Transverse colon (tissue), 4 donors: ENCODE measurements around the gene SDK2. TPM values are rescaled to one million over a fixed set of nuclear protein-coding genes. Genes with fewer than 3 reads are reported as not detected.

Experiments used
- DNase-seq: peaks from one replicate; pipeline ENCODE4 v3.0.0-alpha.2; 2019
- H3K27ac ChIP-seq, 4 donors: fragments of 200-600 bp; sonication (generic); 2 replicates each; pipeline ENCODE4 v1.5.1; 2016 to 2018; ENCODE audit warnings: inconsistent platforms in 4 of 4
- H3K27me3 ChIP-seq: fragments of 200-600 bp; sonication (generic); 2 replicates; pipeline ENCODE4 v1.5.1; 2017; ENCODE audit warnings: inconsistent platforms
- H3K36me3 ChIP-seq, 4 donors: fragments of 200-600 bp; sonication (generic); 2 replicates each; pipeline ENCODE4 v1.5.1; 2017 to 2019; ENCODE audit warnings: inconsistent platforms in 4 of 4
- H3K4me1 ChIP-seq, 4 donors: fragments of 200-600 bp; sonication (generic); 2 replicates each; pipeline ENCODE4 v1.5.1; 2017 to 2020; ENCODE audit warnings: inconsistent platforms in 4 of 4
- H3K4me3 ChIP-seq, 4 donors: fragments of 200-600 bp; sonication (generic); 1 replicate in 1 of 4; 2 replicates in 3 of 4; pipeline versions ENCODE4 v1.5.1 to v1.6.1; 2017 to 2019; ENCODE audit warnings: inconsistent platforms in 4 of 4
- H3K9me3 ChIP-seq, 2 donors: fragments of 200-600 bp; sonication (generic); 2 replicates each; pipeline ENCODE4 v1.5.1; 2017 to 2019; ENCODE audit warnings: inconsistent platforms in 2 of 2
- EP300 ChIP-seq: sonication (generic); formaldehyde crosslinking; IDR thresholded peaks from one replicate; pipeline ENCODE4 v1.6.1; 2017; ENCODE audit warnings: antibody characterized with exemption, low read depth
- POLR2A ChIP-seq: fragments of 450-650 bp; IDR thresholded peaks from one replicate; pipeline ENCODE4 v1.6.1; 2016; ENCODE audit warnings: antibody characterized with exemption, mild to moderate bottlenecking, moderate library complexity
- POLR2AphosphoS5 ChIP-seq, 3 donors: sonication (generic); formaldehyde crosslinking; IDR thresholded peaks; one replicate each; pipeline ENCODE4 v1.6.1; 2016; ENCODE audit warnings: antibody characterized with exemption in 3 of 3
- whole genome bisulfite sequencing, 2 donors: methylation state at CpG; one replicate each; pipeline ENCODE4 v1.1.5; 2018; ENCODE audit warnings: low coverage in 1 of 2; 5-methylcytosine and 5-hydroxymethylcytosine counted together
- in situ Hi-C, 4 donors: fragments of 200-750 bp; cut with MboI; loops; one replicate each; pipeline versions ENCODE4 v1.15.0 to v1.15.1; 2017; ENCODE audit warnings: low sequenced_read_pairs in 3 of 4, low pct_ligation_motif_present in 1 of 4, low pct_unique_long_range_greater_than_20kb in 1 of 4
- intact Hi-C: fragments of 100-400 bp; cut with DNase I; formaldehyde crosslinking; loops from one replicate; pipeline ENCODE4 v1.15.1; 2023; ENCODE audit warnings: low total_unique reads
- total RNA-seq, 4 donors: library from RNA; depleted of rRNA; stranded (reverse); fragments of >200 nt; gene quantifications; one replicate each; pipeline ENCODE4 v1.1.0, GENCODE V29; 2016
- TF ChIP-seq, protein P1 (sequence below), 5 experiments: fragments of 200-600 bp in 3 of 5; fragments of 450-650 bp in 2 of 5; sonication (generic) in 3 of 5; IDR thresholded peaks; 1 replicate in 2 of 5; 2 replicates in 3 of 5; pipeline ENCODE4 v1.5.1; 2016 to 2017; ENCODE audit warnings: antibody characterized with exemption in 5 of 5, inconsistent platforms in 3 of 5, mild to moderate bottlenecking in 2 of 5, moderate library complexity in 1 of 5

SDK2 gene
- total RNA-seq, 4 donors from 2014 or later, result 2.6 to 9.8 (median 3.4) TPM

DNA sequence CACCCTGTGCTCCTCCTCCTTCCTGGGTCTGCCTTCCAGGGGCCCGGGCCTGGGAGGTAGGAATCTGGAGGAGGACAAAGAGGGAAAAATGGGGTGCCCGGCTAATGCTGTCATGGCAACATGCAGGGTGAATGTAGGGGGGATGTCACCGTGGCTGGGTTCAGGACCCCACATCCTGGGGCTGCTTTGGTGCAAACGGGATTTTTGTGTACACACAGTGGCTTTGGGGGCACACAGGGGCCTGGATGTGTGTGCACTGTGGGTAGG is 295.5 kb downstream of the SDK2 start:
- 46% methylated on average over 4 of the region's 4 CpGs; no CpG with 5 or more reads in 1 of the 2 donors for WGBS, 2 donors
- no peaks in the 10 kb centered on the region for H3K36me3 ChIP-seq
- in situ Hi-C loops, result no loop called here

DNA sequence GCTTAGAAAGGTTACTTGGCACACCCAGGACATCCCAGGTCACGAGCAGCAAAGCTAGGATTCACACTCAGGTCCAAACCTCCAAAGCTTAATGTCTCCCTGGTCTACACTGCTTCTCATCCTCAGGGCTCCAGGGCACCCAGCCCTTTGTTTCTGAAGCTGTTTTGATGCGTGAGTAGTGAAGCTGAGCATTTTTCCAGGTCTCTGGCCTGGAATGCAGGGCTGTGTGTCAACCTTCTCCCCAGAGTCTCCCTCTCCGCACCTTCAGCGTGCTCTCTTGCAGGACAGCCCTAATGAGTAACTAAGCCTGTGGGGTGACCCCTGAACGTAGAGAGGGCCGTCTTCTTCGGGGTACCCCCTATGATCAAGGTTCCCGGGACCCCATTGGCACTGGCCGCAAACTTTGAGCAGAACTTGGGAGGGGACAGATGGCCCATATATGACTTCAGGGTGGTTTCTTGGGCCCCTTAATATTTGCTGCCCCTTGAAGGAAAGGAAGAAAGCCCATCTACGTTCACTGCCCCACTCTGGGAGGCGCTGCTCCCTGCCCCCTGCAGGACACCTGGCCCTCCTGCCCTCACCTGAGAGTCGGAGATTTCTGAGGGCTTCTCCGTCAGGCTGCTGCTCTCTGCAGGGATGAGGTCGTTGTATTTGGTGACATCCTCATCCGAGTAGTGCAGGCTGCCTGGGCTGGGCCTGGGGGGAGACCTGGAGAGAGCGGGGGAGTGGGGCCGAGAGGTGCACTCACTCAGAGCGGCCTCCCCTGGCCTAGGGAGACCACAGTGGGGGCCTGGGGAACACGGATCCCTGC is 296.0 kb downstream of the SDK2 start:
- H3K27me3 ChIP-seq, result no peaks in the 10 kb centered on the region
- no peak overlapping the region for H3K4me3 ChIP-seq
- TF ChIP-seq POLR2A (no peak), EP300 (no peak), POLR2AphosphoS5 (IDR thresholded peaks at IDR 0.05) (no peak)
- TF ChIP-seq, protein P1, sequence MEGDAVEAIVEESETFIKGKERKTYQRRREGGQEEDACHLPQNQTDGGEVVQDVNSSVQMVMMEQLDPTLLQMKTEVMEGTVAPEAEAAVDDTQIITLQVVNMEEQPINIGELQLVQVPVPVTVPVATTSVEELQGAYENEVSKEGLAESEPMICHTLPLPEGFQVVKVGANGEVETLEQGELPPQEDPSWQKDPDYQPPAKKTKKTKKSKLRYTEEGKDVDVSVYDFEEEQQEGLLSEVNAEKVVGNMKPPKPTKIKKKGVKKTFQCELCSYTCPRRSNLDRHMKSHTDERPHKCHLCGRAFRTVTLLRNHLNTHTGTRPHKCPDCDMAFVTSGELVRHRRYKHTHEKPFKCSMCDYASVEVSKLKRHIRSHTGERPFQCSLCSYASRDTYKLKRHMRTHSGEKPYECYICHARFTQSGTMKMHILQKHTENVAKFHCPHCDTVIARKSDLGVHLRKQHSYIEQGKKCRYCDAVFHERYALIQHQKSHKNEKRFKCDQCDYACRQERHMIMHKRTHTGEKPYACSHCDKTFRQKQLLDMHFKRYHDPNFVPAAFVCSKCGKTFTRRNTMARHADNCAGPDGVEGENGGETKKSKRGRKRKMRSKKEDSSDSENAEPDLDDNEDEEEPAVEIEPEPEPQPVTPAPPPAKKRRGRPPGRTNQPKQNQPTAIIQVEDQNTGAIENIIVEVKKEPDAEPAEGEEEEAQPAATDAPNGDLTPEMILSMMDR (IDR thresholded peaks at IDR 0.05), result no peak
- H3K9me3 ChIP-seq, result no peaks in the 10 kb centered on the region
- H3K27ac ChIP-seq, result peak overlapping the region; percentile 68 to 87 (median 77)
- DNase-seq, result no peak
- no peaks in the 10 kb centered on the region for H3K36me3 ChIP-seq
- intact Hi-C loops (no loop called here), in situ Hi-C loops (no loop called here)
- 80 to 100% methylated on average over 1 to 19 of the region's 19 CpGs for WGBS, 2 donors
- peaks cover 0 to 29% (median 10%) of the 10 kb centered on the region in 4 donors for H3K4me1 ChIP-seq

More for the DNA sequence above, 295.5 kb downstream of the SDK2 start:
- H3K4me3 ChIP-seq, result no peak overlapping the region
- TF ChIP-seq, protein P1 (IDR thresholded peaks at IDR 0.05), result no peak
- TF ChIP-seq POLR2AphosphoS5 (IDR thresholded peaks at IDR 0.05) (no peak), POLR2A (no peak), EP300 (no peak)
- intact Hi-C loops, result no loop called here
- DNase-seq, result no peak
- no peaks in the 10 kb centered on the region for H3K27me3 ChIP-seq
- H3K27ac ChIP-seq, result peak overlapping the region; percentile 68 to 87 (median 77)
- peaks cover 0 to 24% (median 5%) of the 10 kb centered on the region in 4 donors for H3K4me1 ChIP-seq
- H3K9me3 ChIP-seq, result no peaks in the 10 kb centered on the region

DNA sequence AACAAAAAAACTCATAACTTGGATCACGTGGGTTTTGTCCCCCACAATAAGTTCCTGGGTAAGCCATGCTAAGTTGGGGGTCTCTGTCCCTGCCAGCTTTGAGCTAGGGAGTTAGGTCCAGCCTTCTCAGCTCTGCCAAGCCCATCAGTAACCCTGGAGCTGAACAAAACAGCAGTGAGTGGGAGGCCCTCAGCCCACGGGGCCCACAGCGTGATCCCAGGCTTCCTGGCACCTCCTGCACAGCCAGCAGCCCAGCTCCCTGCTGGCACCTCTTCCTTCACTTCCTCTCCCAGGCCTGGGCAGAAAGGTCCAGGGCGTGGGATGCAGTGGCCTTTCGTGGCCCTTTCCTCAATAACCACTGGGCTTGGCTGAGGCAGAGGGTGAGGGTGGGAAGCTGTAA is 296.9 kb downstream of the SDK2 start:
- TF ChIP-seq POLR2AphosphoS5 (IDR thresholded peaks at IDR 0.05) (no peak), POLR2A (no peak), EP300 (no peak)
- TF ChIP-seq, protein P1 (IDR thresholded peaks at IDR 0.05), result no peak
- 48% methylated on average over 5 of the region's 5 CpGs; no CpG with 5 or more reads in 1 of the 2 donors for WGBS, 2 donors
- Histone ChIP-seq H3K27ac (peak overlapping the region; percentile 68 to 87 (median 77)), H3K27me3 (no peaks in the 10 kb centered on the region), H3K4me3 (no peak overlapping the region), H3K4me1 (peaks cover 7 to 38% (median 18%) of the 10 kb centered on the region in 4 donors), H3K36me3 (no peaks in the 10 kb centered on the region), H3K9me3 (no peaks in the 10 kb centered on the region)
- in situ Hi-C loops (no loop called here), intact Hi-C loops (no loop called here)
- no peak for DNase-seq

DNA sequence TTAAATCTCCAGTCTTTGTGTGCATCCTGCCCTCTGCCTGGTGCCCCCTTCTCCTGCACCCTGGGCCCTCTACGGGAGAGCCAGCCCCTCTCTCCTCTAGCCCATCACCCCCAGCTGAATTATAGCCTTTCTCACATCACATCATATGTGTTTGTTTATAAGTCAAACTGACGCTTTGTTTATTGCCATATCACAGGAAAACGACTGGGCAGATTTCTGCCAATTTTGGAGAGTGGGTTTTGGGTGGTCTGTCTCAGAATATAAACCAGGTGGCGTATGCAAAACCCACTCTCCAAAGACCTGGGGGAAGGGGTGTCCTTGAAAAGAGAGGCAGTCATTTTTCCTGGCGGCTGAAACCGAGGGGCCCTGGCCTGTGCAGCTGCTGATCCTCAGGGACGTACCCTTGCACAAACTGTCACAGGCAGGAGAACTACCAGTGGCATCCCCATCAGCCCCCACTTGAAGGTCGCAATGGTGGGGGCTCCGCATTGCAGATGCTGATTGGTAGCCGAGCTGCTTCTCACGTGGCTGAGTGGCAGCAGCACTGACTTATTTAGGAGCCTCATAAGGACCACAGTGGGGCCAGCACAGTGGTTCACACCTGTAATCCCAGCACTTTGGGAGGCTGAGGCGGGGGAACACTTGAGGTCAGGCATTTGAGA is 297.6 kb downstream of the SDK2 start:
- no peak for DNase-seq
- no peak overlapping the region for H3K4me3 ChIP-seq
- peak overlapping the region; percentile 18 to 87 (median 77) for H3K27ac ChIP-seq
- in situ Hi-C loops (no loop called here), intact Hi-C loops (no loop called here)
- 60% methylated on average over 12 of the region's 12 CpGs; no CpG with 5 or more reads in 1 of the 2 donors for WGBS, 2 donors
- no peaks in the 10 kb centered on the region for H3K36me3 ChIP-seq
- TF ChIP-seq EP300 (no peak), POLR2A (no peak), POLR2AphosphoS5 (IDR thresholded peaks at IDR 0.05) (no peak)
- TF ChIP-seq, protein P1 (IDR thresholded peaks at IDR 0.05), result no peak
- H3K27me3 ChIP-seq, result no peaks in the 10 kb centered on the region
- H3K9me3 ChIP-seq, result no peaks in the 10 kb centered on the region
- H3K4me1 ChIP-seq, result peaks cover 13 to 45% (median 20%) of the 10 kb centered on the region in 4 donors
